CD4-positive, alpha-beta T cell treated with Interleukin-2 at 100 ng/mL for 4 hours (primary cell): ENCODE data around the gene TXLNG.

Experiments
- DNase-seq: peaks from one replicate; pipeline ENCODE4 v3.0.0-alpha.2; 2020; ENCODE audit warnings: low spot score

Gene TXLNG

GRCh38 chrX:16874458-16875095 lies 88.3 kb downstream of the TXLNG start:
- no peak for DNase-seq

- no peak for DNase-seq
Observed at GRCh38 chrX:16876696-16877095, 90.4 kb downstream of the TXLNG start.

- no peak for DNase-seq
Observed at GRCh38 chrX:16882169-16882568, 95.9 kb downstream of the TXLNG start.

- DNase-seq, result peak; percentile 66
Observed at GRCh38 chrX:16882702-16883486, 96.6 kb downstream of the TXLNG start.

- no peak for DNase-seq
Observed at GRCh38 chrX:16883487-16883804, 97.2 kb downstream of the TXLNG start.

- no peak for DNase-seq
Observed at GRCh38 chrX:16885628-16886027, 99.4 kb downstream of the TXLNG start.

- DNase-seq, result peak; percentile 66
Observed at GRCh38 chrX:16892504-16893362, 106.5 kb downstream of the TXLNG start.
